WTC11 (cell line): Measurements from ENCODE around the gene MPIG6B.

Source experiments
- ETV6 ChIP-seq: sonication (generic); formaldehyde crosslinking; IDR thresholded peaks from 2 replicates; pipeline ENCODE4 v1.8.1; 2022; ENCODE audit warnings: mild to moderate bottlenecking, missing genetic modification reagents
- TCF7 ChIP-seq: sonication (generic); formaldehyde crosslinking; IDR thresholded peaks from 2 replicates; pipeline ENCODE4 v1.8.0; 2022; ENCODE audit warnings: mild to moderate bottlenecking, low read depth, missing genetic modification reagents, moderate library complexity
- TEAD4 ChIP-seq: sonication (generic); formaldehyde crosslinking; IDR thresholded peaks from 2 replicates; pipeline ENCODE4 v1.8.0; 2022; ENCODE audit warnings: mild to moderate bottlenecking, missing genetic modification reagents

DNA sequence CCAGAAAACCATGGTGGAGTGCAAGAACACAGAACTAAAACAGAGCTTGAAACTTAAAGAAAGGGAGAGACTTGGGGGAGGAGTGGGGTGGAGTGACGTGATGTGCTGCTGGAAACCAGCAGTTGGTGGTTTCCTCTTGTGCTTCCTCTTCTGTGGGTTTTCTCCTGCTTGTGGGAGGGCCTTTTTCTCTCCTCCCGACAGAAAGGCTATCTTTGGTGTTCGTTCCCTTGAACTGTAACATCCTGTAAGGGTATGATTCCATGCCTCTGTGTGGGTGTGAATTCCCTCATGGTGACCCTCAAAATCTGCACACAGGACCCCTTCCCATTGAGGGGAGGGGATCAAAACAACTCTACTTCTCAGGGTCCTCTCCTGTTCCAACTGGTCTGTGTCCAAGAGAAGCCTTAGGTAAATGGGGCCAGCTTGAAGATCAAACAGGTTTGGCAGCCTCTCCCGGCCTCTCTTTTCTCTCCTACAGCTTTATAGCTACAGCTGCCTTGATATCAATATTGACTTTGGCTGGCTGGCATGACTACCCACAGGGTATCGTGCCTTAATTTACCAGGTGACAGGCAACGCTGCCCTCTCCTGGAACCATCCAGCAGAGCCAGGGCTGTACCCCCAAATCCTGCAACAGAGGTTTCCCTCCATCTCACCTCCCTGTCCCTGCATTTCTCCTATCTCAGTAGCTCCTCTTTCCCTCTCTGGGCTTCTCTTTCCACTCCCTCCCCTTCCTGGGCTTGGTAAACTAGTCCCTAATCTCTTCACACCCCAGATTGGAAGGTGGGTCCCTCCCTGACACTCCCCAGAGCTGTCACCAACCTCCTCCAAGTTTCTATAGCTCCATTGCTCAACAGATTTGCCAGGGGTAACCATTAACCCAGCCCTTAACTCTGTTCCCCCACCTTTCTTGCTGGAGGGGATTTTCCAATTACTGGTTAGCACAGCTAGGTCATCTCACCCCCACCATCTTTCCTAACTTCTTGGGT, 15.1 kb downstream of the MPIG6B start:
- TF ChIP-seq ETV6 (CRISPR knock-in tag) (no peak), TCF7 (CRISPR knock-in tag) (no peak), TEAD4 (CRISPR knock-in tag) (no peak)
